HK-2 (cell line): ENCODE results near the gene PHACTR1.
A peak's percentile ranks its signal among the peaks of the same experiment; 100 is the strongest.
"Not testable (repeated sequence)": the region's sequence is repeated elsewhere in the genome, so short reads cannot be mapped to it uniquely, and the experiment has no call there.

Experiments used
- DNase-seq: peaks from one replicate; pipeline ENCODE4 v3.0.0-alpha.2; 2018; ENCODE audit not compliant: unreplicated experiment

PHACTR1 gene

DNA sequence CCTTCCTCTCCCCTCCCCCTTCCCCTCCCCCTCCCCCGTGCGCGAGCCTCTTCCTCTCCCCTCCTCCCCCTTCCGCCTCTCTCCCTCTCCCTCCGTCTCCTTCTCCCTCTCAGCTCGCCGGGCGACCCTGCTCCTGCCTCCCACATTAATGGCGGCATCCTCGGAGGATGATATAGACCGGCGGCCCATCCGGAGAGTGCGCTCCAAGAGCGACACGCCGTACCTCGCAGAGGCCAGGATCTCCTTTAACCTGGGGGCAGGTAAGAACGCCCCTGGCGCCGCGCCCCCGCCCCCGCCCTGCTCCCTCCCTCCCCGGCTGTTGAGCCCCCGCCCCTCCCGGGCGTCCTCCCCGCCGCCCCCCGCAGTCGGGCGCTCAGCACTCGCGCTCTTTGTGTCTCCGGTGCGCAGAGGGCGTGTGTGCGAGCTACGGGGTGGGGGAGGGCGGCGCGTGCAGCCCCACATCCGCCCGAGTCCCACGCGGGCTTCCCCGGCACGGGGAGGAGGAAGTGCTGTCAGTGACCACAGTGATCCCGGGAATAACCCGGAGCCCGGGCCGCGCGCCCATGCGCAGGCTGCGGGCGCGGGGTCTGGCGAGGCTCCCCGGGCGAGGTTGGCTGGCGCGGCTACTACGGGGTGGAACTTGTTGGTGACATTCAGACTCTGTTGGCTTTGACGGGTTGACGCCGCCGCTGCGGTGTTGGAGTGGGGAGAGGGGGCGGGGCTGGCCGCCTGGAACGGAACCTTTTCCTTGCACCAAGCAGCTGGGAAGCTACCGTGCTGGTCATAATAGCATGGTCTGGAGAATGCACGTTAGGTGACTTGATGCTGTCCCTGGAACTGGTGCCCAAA lies 33.2 kb downstream of the PHACTR1 start:
- no peak for DNase-seq

DNA sequence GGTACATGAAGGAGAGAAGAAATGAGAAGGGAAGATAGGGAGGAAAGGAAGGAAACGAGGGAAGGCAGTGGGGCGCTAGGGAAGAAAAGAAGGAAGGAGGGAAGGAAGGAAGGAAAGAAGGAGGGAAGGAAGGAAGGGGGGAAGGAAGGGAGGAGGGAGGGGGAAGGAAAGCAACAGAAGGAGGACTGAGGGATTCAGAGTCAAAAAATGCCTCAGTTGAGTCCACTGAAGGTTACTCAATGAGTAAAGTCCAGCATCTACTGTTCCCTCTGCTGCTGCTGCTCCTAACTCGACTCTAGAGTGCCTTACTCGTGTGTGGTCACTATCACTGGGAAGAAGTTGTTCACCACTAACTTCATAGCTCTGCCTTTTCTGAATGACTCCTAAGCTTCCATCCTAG lies 33.8 kb downstream of the PHACTR1 start:
- DNase-seq, result no peak

DNA sequence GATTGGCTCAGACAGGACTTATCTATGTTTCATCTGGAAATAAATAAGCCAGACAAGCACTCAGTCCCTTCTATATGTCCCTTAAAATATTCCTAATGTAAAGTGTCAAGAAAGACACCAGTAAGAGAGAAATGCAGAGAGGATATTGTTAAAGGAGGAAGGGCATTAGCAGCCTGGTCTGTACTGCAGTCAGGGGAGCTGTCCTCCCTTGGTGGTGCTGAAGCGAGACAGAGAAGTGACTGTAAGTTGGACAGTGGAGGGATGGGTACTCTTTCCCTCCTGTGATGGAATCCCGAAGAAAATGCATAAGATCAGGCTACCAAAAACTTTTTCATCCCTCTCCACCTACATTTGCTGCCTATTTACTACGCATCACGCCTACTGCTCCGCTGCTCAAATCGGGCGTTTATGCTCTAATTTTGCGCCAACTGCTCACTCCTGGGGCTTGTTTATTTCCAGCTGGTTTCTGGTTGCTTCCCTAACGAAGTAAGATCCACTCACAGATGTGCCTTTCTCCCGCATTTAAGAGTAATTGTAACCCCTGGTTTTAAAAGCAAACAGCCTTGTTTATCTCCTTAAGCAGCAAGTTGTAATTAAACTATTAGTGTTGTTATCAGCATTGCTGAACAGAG lies 35.2 kb downstream of the PHACTR1 start:
- peak; percentile 54 for DNase-seq

DNA sequence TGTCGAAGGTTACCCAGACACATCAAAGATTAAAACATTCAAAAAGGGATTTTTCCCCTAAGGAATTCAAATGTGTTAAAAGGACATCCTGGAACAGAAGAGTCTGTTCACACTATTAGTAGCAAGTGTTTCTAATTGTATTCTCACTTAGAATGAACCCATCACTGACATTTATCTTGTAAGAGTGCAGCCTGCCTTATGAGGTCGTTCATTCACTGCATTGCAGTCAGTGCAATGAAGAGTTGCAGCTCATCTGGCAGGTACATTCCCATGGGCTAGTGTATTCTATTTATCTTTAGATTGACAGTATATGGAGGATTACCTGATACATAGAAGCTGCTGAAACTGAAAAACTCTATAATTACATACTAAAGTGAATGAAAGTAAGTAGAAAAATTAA lies 36.5 kb downstream of the PHACTR1 start:
- DNase-seq, result no peak

DNA sequence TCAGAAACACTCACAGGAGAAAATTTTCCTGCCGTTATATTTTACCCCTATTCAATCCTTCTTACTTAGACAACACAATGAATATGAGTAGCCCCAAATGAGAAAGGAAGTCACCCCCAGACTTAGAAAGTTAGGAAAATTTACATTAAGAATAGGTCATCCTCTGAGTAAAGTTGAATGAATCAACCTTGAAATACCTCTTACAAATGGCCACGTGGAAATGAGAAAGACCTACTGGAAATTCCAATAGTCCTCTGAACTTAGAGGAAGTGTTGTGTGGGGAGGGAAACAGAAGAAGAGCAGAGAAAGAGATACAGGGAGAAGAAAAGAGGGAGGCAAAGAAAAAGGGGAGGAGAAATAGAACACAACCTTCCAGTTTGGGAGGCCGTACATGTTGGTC lies 43.7 kb downstream of the PHACTR1 start:
- DNase-seq, result no peak

DNA sequence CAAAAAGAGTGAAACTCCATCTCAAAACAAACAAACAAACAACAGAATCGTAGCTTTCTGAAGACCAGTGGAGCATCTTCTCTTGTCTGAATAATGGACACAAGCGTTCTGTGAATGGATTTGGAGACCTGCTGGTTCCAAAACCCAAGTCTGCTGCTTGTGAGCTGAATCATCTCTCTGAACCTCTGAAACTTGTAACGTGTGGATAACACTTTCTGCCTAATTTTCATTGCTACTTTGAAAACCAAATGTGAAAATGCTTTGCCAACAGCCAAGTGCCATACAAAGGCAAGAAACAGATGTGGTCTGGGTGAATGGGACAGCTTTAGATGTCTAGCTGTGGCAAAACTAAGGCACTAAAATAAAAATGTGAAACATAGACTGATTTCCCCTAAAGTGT lies 44.3 kb downstream of the PHACTR1 start:
- DNase-seq, result no peak

DNA sequence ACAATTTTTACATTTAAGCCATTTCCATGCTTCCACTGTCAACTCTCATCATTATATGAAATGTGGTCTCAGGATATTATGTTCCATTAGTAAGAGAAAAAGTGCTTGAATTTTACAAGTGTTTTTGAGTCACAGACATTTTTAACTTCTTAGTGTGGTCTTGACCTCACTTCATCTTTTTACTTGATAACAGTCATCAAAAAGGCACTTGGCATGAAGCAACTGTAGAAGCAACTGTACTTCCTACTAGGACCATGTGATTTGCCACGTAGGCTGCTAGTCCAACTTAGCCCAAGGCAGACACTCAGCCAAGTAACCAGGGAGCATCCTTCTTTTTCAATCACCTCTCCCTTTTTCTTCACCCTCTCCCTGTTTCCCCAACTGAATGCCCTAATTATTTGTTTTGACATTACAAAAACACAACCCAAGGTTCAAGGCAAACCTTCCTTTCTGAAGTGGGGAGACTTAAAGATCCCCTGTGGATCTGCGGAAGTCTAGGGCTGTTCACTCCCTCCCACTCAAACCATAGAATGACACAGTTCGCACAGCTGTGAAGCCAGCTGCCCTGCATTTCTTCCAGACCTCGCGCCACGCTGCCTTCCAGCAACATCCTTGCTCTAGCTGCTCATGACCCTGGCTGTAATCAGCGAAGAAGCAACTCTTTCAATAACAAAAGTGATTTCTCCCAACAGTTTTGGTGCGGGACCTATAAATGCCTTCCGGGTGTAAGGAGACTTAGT lies 45.0 kb downstream of the PHACTR1 start:
- no peak for DNase-seq

DNA sequence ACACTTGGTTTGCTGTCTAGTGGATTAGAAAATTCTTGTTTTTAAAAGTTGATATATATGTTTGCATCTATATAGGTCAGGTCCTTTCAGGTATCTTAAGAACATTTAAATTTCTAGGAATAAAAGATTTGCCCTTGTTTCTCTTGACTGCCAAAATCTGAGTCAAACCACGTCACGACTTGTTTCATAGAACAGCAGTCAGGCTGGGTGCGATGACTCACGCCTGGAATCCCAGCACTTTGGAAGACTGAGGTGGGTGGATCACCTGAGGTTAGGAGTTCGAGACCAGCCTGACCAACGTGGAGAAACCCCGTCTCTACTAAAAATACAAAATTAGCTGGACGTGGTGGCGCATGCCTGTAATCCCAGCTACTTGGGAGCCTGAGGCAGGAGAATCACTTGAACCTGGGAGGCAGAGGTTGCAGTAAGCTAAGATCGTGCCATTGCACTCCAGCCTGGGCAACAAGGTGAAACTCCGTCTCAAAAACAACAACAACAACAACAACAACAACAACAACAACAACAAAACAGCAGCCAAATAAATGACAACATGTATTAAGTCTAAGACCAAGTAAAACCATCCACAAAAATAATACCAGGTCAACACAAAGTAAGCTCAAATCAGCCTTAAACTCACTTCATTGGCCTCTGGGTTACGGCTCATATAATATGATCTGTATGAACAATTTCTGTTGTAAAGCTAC lies 46.3 kb downstream of the PHACTR1 start:
- not testable (repeated sequence) for DNase-seq

DNA sequence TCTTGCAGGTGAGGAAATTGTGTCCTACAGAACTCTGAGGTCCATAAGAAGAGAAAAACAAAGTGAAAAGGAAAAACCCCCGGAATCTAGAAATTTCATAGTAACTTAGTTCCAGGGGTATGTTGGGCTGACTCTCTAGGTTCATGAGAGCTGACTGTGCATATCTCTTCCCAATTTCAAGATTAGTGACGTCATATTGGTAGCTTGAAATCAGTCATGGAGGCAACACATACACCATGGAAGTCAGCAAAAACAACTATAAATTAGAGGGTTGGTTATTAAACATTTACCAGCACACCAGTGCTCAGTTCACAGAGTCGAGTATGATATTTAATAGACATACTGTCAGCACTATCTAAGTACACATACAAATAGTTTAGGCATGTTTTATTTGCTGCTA lies 49.8 kb downstream of the PHACTR1 start:
- no peak for DNase-seq

DNA sequence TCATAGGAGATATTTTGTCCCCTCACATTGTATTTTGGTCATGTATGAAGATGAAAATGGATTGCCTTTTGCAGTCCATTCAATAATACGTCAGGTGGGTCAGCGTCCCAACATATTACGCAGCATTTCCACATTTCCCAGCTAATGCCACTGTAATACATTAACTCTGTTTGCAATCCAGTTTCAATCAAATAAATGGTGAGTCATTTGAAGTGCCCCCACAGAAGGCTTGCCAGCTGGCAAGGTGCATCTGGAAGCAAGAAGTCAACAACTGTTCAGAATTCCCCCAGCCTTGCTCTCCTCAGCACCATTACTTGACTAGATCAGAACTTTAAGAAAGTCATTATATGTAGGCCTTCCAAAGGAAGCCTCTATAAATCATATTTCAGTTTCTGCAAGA lies 50.4 kb downstream of the PHACTR1 start:
- no peak for DNase-seq

DNA sequence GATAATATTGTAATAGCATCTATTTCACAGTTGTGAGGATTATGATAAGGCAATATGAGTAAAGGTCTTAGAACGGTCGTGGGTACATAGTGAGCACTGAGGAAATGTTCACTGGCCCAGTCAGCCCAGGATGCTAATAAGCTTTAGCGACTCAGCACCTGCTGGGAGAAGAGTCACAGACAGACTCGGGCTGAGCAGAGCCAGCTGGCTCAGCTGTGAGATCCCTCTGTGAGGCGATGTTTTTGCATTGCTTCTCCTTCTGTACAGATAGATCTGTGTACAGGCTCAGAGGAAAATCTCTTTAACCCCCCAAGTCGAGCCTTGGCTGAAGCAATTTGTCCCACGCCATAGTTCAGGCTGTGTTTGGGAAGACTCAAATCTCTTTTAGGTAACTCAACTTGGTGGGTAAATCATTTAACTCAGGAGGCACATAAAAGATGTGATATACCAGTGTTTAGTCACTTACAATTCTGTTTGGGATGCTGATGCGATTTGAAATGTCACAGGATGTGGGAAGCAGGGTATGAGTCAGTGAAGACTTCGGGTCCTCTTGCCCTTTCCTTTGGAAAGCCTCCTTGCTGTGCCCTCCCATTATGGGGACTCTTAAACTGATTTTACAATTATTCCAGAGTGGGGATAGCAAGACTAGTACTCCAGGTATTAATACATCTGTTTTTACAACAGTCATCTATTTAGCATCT lies 53.1 kb downstream of the PHACTR1 start:
- DNase-seq, result no peak

DNA sequence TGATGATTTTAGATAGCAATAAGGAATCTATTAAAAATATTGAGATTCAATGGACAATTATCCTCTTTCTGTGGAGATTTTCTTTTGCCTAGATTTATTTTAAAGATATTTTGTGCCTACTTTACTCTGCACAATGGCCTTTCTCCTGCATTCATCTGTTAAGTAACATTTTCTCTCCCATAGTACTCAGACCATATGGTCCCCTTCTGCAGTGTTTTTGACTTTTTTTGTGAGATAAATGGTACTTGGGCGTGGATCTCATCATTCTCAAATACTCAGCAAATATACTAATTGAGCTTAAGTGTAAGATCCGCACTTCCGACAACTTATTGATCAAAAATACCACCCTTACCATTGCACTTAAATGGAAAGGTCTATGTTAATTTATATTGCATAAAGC lies 55.8 kb downstream of the PHACTR1 start:
- DNase-seq, result no peak

DNA sequence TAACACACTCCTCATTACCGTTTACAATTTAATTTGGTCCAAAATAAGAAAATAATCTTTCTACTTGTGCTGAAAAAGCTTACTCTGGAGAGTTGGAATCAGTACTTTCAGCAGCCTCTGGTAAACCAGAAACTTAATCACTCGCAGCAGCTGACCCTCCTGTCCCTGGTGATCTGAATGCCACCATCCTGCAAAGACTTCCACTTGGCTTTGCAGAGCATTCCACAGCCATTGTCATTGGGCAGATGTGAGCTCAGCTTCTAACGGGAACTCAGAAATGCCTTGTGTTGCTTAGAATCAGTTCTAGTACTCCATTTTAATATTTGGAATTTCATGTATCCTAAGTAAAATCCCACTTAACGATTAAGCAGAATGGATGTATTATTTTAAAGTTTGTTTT lies 59.7 kb downstream of the PHACTR1 start:
- no peak for DNase-seq

DNA sequence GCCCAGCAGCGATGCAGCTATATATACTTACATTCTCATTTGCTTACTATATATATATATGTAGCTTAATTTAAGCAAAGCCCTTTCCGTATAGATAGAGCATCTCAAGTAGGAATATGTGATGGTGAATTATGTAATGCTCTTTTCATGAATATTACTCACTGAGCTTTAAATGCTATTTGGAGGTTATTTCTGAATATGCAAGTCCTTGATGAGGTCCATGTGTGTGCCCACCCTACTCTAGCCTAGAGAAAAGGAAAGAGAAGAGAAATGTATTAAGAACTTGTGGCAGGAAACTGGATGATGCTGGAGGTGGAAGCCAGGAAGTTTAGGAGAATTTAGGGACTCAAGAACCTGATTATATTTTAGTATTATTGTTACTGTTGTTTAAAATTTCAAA lies 63.2 kb downstream of the PHACTR1 start:
- no peak for DNase-seq

DNA sequence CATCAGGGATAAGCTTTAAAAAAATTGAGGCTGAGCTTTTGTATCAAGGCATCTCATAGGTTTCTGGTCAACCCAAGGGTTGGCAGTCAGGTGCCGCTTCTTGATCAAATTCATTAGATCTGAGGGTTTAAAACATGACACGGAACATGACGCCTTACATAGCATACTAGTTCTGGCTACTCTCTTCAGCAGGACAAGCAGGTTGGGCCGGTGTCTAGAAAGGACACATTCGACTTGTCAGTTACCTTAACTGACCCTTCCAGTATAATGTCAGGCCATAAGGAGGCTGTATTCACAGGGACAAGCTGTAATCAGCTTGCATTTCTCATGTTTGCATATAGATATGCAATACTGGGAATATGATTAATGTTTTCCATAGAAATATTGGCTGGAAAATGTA lies 65.6 kb downstream of the PHACTR1 start:
- no peak for DNase-seq

DNA sequence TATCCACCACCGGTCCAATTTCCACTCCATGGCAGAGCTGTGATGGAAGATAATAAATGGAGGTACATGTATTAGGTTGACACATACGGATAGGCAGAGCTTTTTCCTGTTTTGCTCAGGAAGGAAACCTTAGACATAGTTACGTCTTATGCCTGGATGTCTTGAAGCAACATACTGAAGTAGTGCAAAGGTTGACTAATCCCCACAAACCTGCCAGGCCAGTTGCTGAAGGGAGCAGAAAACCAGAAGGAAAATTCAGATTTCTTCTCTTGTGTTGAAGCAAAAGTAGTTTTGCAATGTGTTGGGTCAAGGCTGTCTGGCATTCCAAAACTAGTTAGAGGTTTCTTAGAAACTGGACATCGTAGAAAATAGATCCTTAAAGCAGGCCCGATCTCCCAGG lies 68.7 kb downstream of the PHACTR1 start:
- no peak for DNase-seq

DNA sequence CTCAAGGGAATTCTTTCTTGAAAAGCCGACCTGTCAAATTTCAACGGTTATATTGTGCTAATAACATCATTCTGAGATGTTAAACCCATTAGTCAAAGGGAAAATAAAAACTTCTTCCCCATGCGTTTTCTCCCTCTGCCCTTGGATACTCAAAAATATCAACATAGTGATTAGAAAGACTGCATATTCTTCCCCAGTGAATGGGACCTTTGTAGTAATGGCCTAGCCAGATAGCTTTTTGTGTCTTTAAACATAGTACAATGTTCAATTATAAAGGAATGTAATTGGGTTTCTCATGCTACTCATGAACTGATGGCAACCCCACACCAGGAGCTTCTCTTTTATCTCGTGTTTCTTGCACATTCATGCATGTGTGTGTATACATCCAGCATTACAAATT lies 69.4 kb downstream of the PHACTR1 start:
- no peak for DNase-seq

DNA sequence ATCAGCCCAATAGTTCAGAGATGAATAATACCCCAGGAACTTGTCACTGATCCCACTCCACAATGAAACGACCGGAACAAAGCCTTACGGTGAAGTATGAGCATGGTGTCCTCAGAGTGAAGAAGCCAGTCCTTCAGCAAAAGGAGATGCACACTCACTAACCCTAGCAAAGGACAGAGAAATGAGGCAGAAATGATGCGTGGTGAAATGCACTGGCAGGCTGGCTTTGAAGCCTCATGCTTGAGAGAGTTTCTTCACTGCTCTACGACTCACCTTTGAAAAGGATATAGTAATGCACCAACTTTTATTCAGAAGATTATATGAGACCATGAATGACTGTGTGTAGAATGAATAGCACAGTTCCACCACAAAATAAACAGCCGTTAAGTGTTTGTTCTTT lies 74.8 kb downstream of the PHACTR1 start:
- no peak for DNase-seq

DNA sequence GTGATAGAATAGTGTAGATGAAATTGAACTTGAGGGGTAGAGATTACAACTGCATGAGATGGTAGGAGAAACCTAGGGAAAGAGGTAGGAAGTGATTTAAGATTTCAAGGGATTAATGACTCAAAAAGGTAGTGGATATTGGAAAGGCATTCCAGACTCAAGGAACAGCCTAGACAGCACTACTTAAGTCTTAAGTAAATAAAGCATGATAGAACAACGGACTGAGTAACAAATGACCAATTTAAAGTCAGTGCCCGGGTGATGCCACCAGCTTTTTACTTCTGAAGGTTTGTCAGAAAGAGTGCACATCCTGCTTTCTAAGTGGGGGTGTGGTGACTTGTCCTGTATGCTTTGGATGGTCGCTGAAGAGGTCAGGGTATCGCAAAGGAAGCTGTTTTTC lies 81.8 kb downstream of the PHACTR1 start:
- no peak for DNase-seq

DNA sequence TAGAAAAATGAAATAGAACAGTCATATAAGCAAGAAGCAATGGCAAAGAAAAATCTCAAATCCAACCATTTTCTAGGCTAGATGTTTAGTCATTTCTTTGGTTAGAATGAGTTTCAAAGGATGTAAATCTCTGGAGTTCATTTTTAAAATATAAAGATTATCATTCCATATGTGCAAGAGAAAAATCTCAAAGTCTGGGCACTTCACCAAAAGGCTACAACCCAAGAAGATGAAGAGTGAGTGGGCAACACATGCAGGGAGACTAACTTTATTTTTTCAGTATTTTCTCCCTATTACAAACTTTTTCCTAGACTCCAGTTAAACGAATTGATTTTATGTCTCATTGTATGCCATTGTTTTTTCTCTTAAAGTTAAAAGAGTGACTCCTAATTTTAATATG lies 83.6 kb downstream of the PHACTR1 start:
- no peak for DNase-seq

DNA sequence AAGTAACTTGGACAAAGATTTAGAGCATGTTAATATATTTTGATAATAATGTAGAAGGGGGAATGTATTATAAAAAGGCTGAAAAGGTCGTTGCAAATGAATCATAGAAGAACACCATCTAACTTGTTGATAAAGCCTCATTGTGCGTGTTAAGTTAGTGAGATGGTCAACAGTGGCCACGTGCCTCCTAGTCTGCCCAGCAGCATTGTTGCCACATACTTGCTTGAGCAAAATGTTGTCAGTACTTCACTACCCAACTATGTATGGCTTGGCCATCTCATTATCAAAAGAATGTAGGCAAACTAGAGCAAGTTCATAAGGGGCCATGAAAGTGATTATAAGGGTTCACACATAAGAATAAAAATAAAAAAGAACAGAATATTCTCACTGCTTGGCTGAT lies 84.6 kb downstream of the PHACTR1 start:
- no peak for DNase-seq

DNA sequence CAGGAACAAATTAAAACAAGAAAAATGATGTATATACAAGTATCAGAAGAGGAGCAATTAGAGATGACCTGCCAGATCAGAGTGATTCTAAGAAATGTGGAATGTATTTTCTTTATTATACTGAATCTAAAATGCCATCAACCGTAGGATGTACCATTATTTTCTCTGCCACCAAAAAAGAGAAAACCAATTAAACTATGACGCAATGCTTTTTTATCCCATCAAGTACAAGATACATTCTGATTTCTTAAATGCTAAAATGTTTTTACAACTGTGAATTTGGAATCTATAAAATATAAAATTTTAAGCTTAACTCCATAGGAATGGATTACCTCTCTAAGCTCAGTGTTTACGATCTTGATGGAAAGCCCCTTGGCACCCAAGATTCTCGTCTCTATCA lies 85.9 kb downstream of the PHACTR1 start:
- no peak for DNase-seq
